Measurements from ENCODE around the gene TNK1.

TNK1 gene

DNA sequence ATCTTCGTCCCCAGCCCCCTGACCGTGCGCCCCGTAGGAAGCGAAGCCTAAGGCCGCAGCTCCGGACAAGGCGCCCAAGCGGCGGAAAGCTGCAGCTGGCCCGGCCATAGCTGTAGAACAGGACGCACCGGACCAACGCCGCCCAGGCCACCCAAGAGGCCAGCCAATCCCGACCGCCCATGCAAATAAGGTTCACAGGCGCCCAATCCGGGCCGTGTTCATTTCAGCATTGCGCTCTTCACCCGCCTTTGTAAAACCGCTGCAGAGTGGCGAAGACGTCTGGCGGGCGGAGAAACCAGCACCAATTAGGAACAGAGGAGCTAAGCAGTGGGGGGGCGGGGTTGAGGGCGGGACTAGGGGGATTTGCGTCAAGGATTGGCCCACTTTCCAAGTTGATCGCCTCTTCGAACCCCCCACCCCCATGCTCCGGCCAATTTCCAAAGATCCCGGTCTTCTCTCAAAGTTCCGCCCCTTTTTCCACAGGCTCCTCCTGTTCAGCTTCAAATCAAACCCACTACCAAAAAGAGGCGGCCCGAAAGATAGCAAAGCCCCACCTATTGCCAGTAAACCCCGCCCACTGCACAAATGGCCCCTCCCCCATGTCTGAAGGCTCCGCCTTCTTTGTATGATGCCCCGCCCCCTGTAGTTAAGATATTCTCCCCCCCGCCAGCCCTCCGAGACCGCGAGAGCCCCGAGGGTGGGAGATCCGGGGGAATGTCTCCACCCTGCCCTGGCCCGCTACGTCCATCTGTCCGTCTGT, 23.3 kb downstream of the TNK1 start, which contains the start of gene TMEM256 (continued):
- TF ChIP-seq, protein P1, sequence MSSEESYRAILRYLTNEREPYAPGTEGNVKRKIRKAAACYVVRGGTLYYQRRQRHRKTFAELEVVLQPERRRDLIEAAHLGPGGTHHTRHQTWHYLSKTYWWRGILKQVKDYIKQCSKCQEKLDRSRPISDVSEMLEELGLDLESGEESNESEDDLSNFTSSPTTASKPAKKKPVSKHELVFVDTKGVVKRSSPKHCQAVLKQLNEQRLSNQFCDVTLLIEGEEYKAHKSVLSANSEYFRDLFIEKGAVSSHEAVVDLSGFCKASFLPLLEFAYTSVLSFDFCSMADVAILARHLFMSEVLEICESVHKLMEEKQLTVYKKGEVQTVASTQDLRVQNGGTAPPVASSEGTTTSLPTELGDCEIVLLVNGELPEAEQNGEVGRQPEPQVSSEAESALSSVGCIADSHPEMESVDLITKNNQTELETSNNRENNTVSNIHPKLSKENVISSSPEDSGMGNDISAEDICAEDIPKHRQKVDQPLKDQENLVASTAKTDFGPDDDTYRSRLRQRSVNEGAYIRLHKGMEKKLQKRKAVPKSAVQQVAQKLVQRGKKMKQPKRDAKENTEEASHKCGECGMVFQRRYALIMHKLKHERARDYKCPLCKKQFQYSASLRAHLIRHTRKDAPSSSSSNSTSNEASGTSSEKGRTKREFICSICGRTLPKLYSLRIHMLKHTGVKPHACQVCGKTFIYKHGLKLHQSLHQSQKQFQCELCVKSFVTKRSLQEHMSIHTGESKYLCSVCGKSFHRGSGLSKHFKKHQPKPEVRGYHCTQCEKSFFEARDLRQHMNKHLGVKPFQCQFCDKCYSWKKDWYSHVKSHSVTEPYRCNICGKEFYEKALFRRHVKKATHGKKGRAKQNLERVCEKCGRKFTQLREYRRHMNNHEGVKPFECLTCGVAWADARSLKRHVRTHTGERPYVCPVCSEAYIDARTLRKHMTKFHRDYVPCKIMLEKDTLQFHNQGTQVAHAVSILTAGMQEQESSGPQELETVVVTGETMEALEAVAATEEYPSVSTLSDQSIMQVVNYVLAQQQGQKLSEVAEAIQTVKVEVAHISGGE (tag by site-specific recombination; conservative IDR thresholded peaks at IDR 0.05; ENCODE audit: low read depth), result 0 out of 2 replicates have a peak, but pooled peaks have one; percentile 37
- no peak for TF ChIP-seq ZNF529 (tag by site-specific recombination; IDR thresholded peaks at IDR 0.05; ENCODE audit: insufficient replicate concordance)
- no peak for TF ChIP-seq ZNF211 (tag by site-specific recombination; IDR thresholded peaks at IDR 0.05; ENCODE audit: low read depth)
- no peak for TF ChIP-seq ZFHX2 (tag by site-specific recombination; conservative IDR thresholded peaks at IDR 0.05)
- no peak for TF ChIP-seq SETDB1 (IDR thresholded peaks at IDR 0.05; ENCODE audit: insufficient read length, low read length)
- TF ChIP-seq KLF1 (tag by site-specific recombination; IDR thresholded peaks at IDR 0.05), result peak; percentile 15; the same call in 1 of the 2 replicates
- no peak for TF ChIP-seq ZNF621 (tag by site-specific recombination; IDR thresholded peaks at IDR 0.05)
- TF ChIP-seq ZNF785 (tag by site-specific recombination; IDR thresholded peaks at IDR 0.05), result no peak
- no peak for TF ChIP-seq HOXC10 (CRISPR knock-in tag; IDR thresholded peaks at IDR 0.05)
- TF ChIP-seq ZNF777 (tag by site-specific recombination; IDR thresholded peaks at IDR 0.05; ENCODE audit: borderline replicate concordance), result no peak
- TF ChIP-seq ZNF433 (tag by site-specific recombination; IDR thresholded peaks at IDR 0.05; ENCODE audit: low read depth), result no peak
- peak; percentile 85 for TF ChIP-seq ZNF341 (tag by site-specific recombination; IDR thresholded peaks at IDR 0.05; ENCODE audit: low read depth)
- TF ChIP-seq, protein P2, sequence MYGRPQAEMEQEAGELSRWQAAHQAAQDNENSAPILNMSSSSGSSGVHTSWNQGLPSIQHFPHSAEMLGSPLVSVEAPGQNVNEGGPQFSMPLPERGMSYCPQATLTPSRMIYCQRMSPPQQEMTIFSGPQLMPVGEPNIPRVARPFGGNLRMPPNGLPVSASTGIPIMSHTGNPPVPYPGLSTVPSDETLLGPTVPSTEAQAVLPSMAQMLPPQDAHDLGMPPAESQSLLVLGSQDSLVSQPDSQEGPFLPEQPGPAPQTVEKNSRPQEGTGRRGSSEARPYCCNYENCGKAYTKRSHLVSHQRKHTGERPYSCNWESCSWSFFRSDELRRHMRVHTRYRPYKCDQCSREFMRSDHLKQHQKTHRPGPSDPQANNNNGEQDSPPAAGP (tag by site-specific recombination; IDR thresholded peaks at IDR 0.05), result no peak
- TF ChIP-seq PRDM1 (tag by site-specific recombination; IDR thresholded peaks at IDR 0.05), result no peak
- TF ChIP-seq MEIS1 (CRISPR knock-in tag; IDR thresholded peaks at IDR 0.05; ENCODE audit: borderline replicate concordance), result no peak
- no peak for TF ChIP-seq ZNF558 (tag by site-specific recombination; IDR thresholded peaks at IDR 0.05)
- TF ChIP-seq, protein P3, sequence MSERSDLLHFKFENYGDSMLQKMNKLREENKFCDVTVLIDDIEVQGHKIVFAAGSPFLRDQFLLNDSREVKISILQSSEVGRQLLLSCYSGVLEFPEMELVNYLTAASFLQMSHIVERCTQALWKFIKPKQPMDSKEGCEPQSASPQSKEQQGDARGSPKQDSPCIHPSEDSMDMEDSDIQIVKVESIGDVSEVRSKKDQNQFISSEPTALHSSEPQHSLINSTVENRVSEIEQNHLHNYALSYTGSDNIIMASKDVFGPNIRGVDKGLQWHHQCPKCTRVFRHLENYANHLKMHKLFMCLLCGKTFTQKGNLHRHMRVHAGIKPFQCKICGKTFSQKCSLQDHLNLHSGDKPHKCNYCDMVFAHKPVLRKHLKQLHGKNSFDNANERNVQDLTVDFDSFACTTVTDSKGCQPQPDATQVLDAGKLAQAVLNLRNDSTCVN (tag by site-specific recombination; optimal IDR thresholded peaks at IDR 0.05), result no peak
- no peak for TF ChIP-seq ZNF114 (tag by site-specific recombination; IDR thresholded peaks at IDR 0.05)
- no peak for TF ChIP-seq ZNF23 (tag by site-specific recombination; IDR thresholded peaks at IDR 0.05; ENCODE audit: borderline replicate concordance)
- no peak for TF ChIP-seq ZBTB20 (tag by site-specific recombination; IDR thresholded peaks at IDR 0.05)
- TF ChIP-seq ZNF350 (tag by site-specific recombination; IDR thresholded peaks at IDR 0.05), result no peak
- no peak for TF ChIP-seq MZF1 (tag by site-specific recombination; IDR thresholded peaks at IDR 0.05; ENCODE audit: borderline replicate concordance)
- peak; percentile 35; the same call in 1 of the 2 replicates for TF ChIP-seq ZNF843 (tag by site-specific recombination; IDR thresholded peaks at IDR 0.05)
- TF ChIP-seq ZNF670 (tag by site-specific recombination; IDR thresholded peaks at IDR 0.05; ENCODE audit: low read depth), result no peak
- TF ChIP-seq, protein P4, sequence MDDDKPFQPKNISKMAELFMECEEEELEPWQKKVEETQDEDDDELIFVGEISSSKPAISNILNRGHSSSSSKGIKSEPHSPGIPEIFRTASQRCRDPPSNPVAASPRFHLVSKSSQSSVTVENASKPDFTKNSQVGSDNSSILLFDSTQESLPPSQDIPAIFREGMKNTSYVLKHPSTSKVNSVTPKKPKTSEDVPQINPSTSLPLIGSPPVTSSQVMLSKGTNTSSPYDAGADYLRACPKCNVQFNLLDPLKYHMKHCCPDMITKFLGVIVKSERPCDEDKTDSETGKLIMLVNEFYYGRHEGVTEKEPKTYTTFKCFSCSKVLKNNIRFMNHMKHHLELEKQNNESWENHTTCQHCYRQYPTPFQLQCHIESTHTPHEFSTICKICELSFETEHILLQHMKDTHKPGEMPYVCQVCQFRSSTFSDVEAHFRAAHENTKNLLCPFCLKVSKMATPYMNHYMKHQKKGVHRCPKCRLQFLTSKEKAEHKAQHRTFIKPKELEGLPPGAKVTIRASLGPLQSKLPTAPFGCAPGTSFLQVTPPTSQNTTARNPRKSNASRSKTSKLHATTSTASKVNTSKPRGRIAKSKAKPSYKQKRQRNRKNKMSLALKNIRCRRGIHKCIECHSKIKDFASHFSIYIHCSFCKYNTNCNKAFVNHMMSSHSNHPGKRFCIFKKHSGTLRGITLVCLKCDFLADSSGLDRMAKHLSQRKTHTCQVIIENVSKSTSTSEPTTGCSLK (tag by site-specific recombination; IDR thresholded peaks at IDR 0.05), result no peak
- TF ChIP-seq, protein P5, sequence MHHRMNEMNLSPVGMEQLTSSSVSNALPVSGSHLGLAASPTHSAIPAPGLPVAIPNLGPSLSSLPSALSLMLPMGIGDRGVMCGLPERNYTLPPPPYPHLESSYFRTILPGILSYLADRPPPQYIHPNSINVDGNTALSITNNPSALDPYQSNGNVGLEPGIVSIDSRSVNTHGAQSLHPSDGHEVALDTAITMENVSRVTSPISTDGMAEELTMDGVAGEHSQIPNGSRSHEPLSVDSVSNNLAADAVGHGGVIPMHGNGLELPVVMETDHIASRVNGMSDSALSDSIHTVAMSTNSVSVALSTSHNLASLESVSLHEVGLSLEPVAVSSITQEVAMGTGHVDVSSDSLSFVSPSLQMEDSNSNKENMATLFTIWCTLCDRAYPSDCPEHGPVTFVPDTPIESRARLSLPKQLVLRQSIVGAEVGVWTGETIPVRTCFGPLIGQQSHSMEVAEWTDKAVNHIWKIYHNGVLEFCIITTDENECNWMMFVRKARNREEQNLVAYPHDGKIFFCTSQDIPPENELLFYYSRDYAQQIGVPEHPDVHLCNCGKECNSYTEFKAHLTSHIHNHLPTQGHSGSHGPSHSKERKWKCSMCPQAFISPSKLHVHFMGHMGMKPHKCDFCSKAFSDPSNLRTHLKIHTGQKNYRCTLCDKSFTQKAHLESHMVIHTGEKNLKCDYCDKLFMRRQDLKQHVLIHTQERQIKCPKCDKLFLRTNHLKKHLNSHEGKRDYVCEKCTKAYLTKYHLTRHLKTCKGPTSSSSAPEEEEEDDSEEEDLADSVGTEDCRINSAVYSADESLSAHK (tag by site-specific recombination; IDR thresholded peaks at IDR 0.05), result no peak
- TF ChIP-seq ZNF701 (tag by site-specific recombination; IDR thresholded peaks at IDR 0.05), result no peak
- TF ChIP-seq, protein P6, sequence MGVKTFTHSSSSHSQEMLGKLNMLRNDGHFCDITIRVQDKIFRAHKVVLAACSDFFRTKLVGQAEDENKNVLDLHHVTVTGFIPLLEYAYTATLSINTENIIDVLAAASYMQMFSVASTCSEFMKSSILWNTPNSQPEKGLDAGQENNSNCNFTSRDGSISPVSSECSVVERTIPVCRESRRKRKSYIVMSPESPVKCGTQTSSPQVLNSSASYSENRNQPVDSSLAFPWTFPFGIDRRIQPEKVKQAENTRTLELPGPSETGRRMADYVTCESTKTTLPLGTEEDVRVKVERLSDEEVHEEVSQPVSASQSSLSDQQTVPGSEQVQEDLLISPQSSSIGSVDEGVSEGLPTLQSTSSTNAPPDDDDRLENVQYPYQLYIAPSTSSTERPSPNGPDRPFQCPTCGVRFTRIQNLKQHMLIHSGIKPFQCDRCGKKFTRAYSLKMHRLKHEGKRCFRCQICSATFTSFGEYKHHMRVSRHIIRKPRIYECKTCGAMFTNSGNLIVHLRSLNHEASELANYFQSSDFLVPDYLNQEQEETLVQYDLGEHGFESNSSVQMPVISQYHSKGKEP (tag by site-specific recombination; IDR thresholded peaks at IDR 0.05), result no peak

All from HEK293 (cell line).